Raji (cell line): Measurements from ENCODE around the gene AIRE.

Experiments used
- POLR2A ChIP-seq: IDR thresholded peaks from 2 replicates; pipeline ENCODE4 v1.6.1; 2011; ENCODE audit warnings: low read depth, low read length, control low read depth; ENCODE audit not compliant: insufficient read depth

The AIRE gene

GRCh38 chr21:44265734-44266270, 19.9 kb upstream of the AIRE start:
- TF ChIP-seq POLR2A, result no peak

GRCh38 chr21:44267655-44268142, 18.0 kb upstream of the AIRE start:
- TF ChIP-seq POLR2A, result no peak

GRCh38 chr21:44269090-44269489, 16.6 kb upstream of the AIRE start:
- TF ChIP-seq POLR2A, result no peak

GRCh38 chr21:44271558-44272283, 14.0 kb upstream of the AIRE start:
- no peak for TF ChIP-seq POLR2A

GRCh38 chr21:44272284-44272858, 13.3 kb upstream of the AIRE start:
- no peak for TF ChIP-seq POLR2A

GRCh38 chr21:44273046-44273445, 12.6 kb upstream of the AIRE start:
- TF ChIP-seq POLR2A, result no peak

GRCh38 chr21:44275041-44275440, 10.6 kb upstream of the AIRE start:
- TF ChIP-seq POLR2A, result no peak

- TF ChIP-seq POLR2A, result no peak
These were observed 6.1 kb upstream of the AIRE start for GRCh38 chr21:44279354-44280260.

- no peak for TF ChIP-seq POLR2A
These were observed 3.9 kb upstream of the AIRE start for GRCh38 chr21:44281801-44282200.

- TF ChIP-seq POLR2A, result no peak
These were observed 3.3 kb upstream of the AIRE start for GRCh38 chr21:44282370-44282769.

GRCh38 chr21:44283948-44284347, 1.7 kb upstream of the AIRE start:
- no peak for TF ChIP-seq POLR2A

GRCh38 chr21:44286086-44286715, 525 bp downstream of the AIRE start:
- no peak for TF ChIP-seq POLR2A

GRCh38 chr21:44286716-44287632, 1.3 kb downstream of the AIRE start:
- no peak for TF ChIP-seq POLR2A
